DOHH2 (cell line): ENCODE measurements around the gene ZNF17.
A peak's percentile ranks its signal among the peaks of the same experiment; 100 is the strongest.

ENCODE experiments used
- H3F3A ChIP-seq: fragments of 200-600 bp; sonication (generic), shearing (Covaris generic); 2 replicates; pipeline ENCODE4 v1.6.0; 2016; ENCODE audit warnings: antibody characterized with exemption, mild to moderate bottlenecking; ENCODE audit not compliant: control insufficient read depth, insufficient read depth
- H3K27ac ChIP-seq: fragments of 200-600 bp; sonication (generic); 2 replicates; pipeline ENCODE4 v1.5.1; 2014; ENCODE audit warnings: low read depth, mild to moderate bottlenecking, low read length, moderate library complexity
- H3K27me3 ChIP-seq: fragments of 200-600 bp; sonication (generic); 2 replicates; pipeline ENCODE4 v1.6.1; 2014; ENCODE audit warnings: mild to moderate bottlenecking, low read length, mixed read lengths; ENCODE audit not compliant: control insufficient read depth
- H3K36me3 ChIP-seq: fragments of 200-600 bp; sonication (generic); 2 replicates; pipeline ENCODE4 v1.6.1; 2014; ENCODE audit warnings: mild to moderate bottlenecking, low read length, moderate library complexity, mixed read lengths; ENCODE audit not compliant: control insufficient read depth
- H3K4me1 ChIP-seq: fragments of 200-600 bp; sonication (generic); 2 replicates; pipeline ENCODE4 v1.6.1; 2014; ENCODE audit warnings: mild to moderate bottlenecking, low read length, mixed read lengths; ENCODE audit not compliant: control insufficient read depth
- H3K4me2 ChIP-seq: fragments of 200-600 bp; sonication (generic); 2 replicates; pipeline ENCODE4 v1.6.0; 2014; ENCODE audit warnings: mild to moderate bottlenecking, low read length, moderate library complexity
- H3K4me3 ChIP-seq: fragments of 200-600 bp; sonication (generic); 2 replicates; pipeline ENCODE4 v1.5.1; 2014; ENCODE audit warnings: mild to moderate bottlenecking, low read length, mixed read lengths
- H3K79me2 ChIP-seq: fragments of 200-600 bp; sonication (generic); 2 replicates; pipeline ENCODE4 v1.6.1; 2014; ENCODE audit warnings: mild to moderate bottlenecking, low read length, mixed read lengths; ENCODE audit not compliant: control insufficient read depth
- H3K9me2 ChIP-seq: fragments of 200-600 bp; sonication (generic); replicated peaks from 2 replicates; pipeline ENCODE4 v1.6.1; 2014; ENCODE audit warnings: mild to moderate bottlenecking, low read length, mixed read lengths; ENCODE audit not compliant: control insufficient read depth
- H3K9me3 ChIP-seq: fragments of 200-600 bp; sonication (generic); 2 replicates; pipeline ENCODE4 v1.6.1; 2014; ENCODE audit warnings: antibody characterized with exemption, low read length, mixed read lengths; ENCODE audit not compliant: control insufficient read depth, insufficient read depth
- H4K20me1 ChIP-seq: fragments of 200-600 bp; sonication (generic); 2 replicates; pipeline ENCODE4 v1.6.0; 2014; ENCODE audit warnings: low read depth, mild to moderate bottlenecking, antibody characterized with exemption, low read length, moderate library complexity; ENCODE audit not compliant: control insufficient read depth, insufficient read depth
- CTCF ChIP-seq: fragments of 200-600 bp; sonication (generic); IDR thresholded peaks from one replicate; pipeline ENCODE4 v1.5.1; 2014; ENCODE audit warnings: antibody characterized with exemption, mild to moderate bottlenecking, low read depth, low read length; ENCODE audit not compliant: poor library complexity, severe bottlenecking
- EZH2phosphoT487 ChIP-seq: fragments of 200-600 bp; sonication (generic); IDR thresholded peaks from 2 replicates; pipeline ENCODE4 v1.6.1; 2017; ENCODE audit warnings: borderline replicate concordance, mild to moderate bottlenecking, antibody characterized with exemption, low read length, moderate library complexity, mixed read lengths

Gene ZNF17

GRCh38 chr19:57443121-57443696 lies 32.2 kb downstream of the ZNF17 start:
- Histone ChIP-seq H3K27me3 (no peaks in the 10 kb centered on the region), H3K9me3 (peaks cover 18% of the 10 kb centered on the region; the same call in 1 of the 2 replicates), H3F3A (no peaks in the 10 kb centered on the region), H3K4me2 (no peak overlapping the region), H3K36me3 (peaks cover 23% of the 10 kb centered on the region; the same call in 1 of the 2 replicates), H3K4me1 (no peaks in the 10 kb centered on the region), H4K20me1 (no peaks in the 10 kb centered on the region), H3K9me2 (no peaks in the 10 kb centered on the region), H3K4me3 (no peak overlapping the region), H3K27ac (no peak overlapping the region), H3K79me2 (no peaks in the 10 kb centered on the region)
- TF ChIP-seq EZH2phosphoT487 (no peak), CTCF (no peak)

GRCh38 chr19:57452307-57452706 lies 41.3 kb downstream of the ZNF17 start:
- H3K36me3 ChIP-seq: no peaks in the 10 kb centered on the region
- no peaks in the 10 kb centered on the region for H3K27me3 ChIP-seq
- H3F3A ChIP-seq: no peaks in the 10 kb centered on the region
- peaks cover 15% of the 10 kb centered on the region; the same call in 1 of the 2 replicates for H3K9me3 ChIP-seq
- no peak overlapping the region for H3K27ac ChIP-seq
- no peaks in the 10 kb centered on the region for H3K79me2 ChIP-seq
- no peaks in the 10 kb centered on the region for H3K4me1 ChIP-seq
- no peaks in the 10 kb centered on the region for H4K20me1 ChIP-seq
- no peak overlapping the region for H3K4me3 ChIP-seq
- H3K4me2 ChIP-seq: no peak overlapping the region
- no peaks in the 10 kb centered on the region for H3K9me2 ChIP-seq
- TF ChIP-seq EZH2phosphoT487: no peak
- TF ChIP-seq CTCF: no peak

DNA sequence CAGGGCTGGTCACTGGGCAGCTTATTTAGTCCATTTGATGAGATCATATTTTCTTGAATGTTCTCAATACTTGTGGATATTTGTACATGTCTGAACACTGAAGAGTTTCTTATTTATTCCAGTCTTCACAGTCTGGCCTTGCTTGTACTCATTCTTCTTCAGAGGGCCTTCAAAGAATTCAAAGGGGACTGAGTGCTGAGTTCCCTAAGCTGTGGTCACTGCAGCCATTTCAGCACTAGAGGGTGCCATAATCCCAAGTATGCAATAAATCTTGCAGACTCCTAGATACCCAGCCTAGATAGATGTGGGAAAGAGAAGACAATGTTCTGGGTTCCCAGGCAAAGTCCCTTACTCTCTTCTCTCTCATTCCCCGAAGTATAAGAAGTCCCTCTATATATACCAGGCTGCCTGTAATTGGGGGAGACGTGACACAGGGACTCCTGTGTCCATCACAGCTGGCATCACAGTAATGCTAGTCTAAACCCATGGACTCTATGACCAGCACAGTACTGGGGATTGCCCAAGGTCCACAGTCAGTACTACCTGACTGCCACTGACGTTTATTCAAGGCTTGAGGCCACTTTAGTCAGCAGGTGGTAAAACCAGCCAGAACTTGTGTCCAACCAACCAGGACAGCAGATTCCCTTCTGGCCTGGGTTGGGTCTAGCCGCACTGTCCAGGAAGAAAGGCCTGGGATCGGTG lies 54.9 kb downstream of the ZNF17 start:
- H3K27ac ChIP-seq: no peak overlapping the region
- TF ChIP-seq EZH2phosphoT487 (no peak), CTCF (peak; percentile 73)
- no peaks in the 10 kb centered on the region for H3K4me1 ChIP-seq
- H3K36me3 ChIP-seq: no peaks in the 10 kb centered on the region
- H4K20me1 ChIP-seq: no peaks in the 10 kb centered on the region
- no peak overlapping the region for H3K4me2 ChIP-seq
- H3K9me2 ChIP-seq: no peaks in the 10 kb centered on the region
- peaks cover 5% of the 10 kb centered on the region; the same call in 1 of the 2 replicates for H3K9me3 ChIP-seq
- no peaks in the 10 kb centered on the region for H3F3A ChIP-seq
- no peaks in the 10 kb centered on the region for H3K79me2 ChIP-seq
- H3K4me3 ChIP-seq: no peak overlapping the region
- H3K27me3 ChIP-seq: no peaks in the 10 kb centered on the region
